GF-D8 (cell line): ENCODE measurements around the gene CILP2.

Experiments
- DNase-seq: peaks from one replicate; lab custom pipeline; 2025; lab: John Stamatoyannopoulos, UW

Gene CILP2

GRCh38 chr19:19528721-19529490 is 9.2 kb upstream of the CILP2 start, which contains the start of gene YJEFN3:
Gene YJEFN3, plus strand, starts transcription at chr19:19528911. Its CDS starts 22 bp downstream, at chr19:19528933.
- no peak for DNase-seq

GRCh38 chr19:19529783-19530422 is 8.2 kb upstream of the CILP2 start:
- no peak for DNase-seq

- no peak for DNase-seq
Observed at GRCh38 chr19:19530423-19530804, 7.7 kb upstream of the CILP2 start.

- no peak for DNase-seq
Observed at GRCh38 chr19:19530889-19531288, 7.2 kb upstream of the CILP2 start.

GRCh38 chr19:19531951-19532805 is 5.9 kb upstream of the CILP2 start:
- peak; percentile 4 for DNase-seq

GRCh38 chr19:19532806-19533701 is 5.0 kb upstream of the CILP2 start:
- no peak for DNase-seq

GRCh38 chr19:19533841-19534240 is 4.2 kb upstream of the CILP2 start:
- DNase-seq: no peak

GRCh38 chr19:19534556-19535265 is 3.4 kb upstream of the CILP2 start:
- DNase-seq: no peak

DNA sequence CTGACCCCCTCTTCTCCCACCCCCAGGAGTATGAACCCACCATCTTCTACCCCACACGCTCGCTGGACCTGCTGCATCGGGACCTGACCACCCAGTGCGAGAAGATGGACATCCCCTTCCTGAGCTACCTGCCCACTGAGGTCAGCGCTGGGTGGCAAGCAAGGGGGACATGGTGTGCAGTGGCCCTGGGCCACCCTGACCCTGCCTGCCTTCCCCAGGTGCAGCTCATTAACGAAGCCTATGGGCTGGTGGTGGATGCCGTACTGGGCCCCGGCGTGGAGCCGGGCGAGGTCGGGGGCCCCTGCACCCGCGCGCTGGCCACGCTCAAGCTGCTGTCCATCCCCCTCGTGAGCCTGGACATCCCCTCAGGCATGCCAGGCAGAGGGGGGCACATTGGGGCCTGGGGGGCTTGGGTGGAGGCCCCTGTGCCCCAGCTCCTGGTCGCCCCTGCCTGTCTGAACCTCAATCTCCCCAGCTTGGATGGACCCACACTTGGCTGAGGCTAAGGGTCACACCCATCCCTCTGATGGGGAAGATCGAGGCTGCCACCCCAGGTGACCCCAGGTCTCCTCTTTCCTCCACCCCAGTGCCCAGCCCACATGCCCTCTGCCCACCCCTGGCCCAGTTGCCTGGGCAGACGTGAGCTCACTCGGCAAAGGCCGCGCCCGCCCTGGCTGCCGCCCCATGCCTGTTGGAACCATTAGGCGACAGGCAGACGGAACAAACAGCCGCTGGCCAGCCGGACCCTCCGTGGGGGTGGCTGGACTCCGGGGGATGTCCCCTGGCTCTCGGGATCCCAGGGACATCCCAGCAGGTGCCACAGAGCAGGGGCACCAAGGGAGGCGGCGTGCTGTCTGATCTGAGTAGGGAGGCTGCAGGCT is 2.5 kb upstream of the CILP2 start:
- no peak for DNase-seq

DNA sequence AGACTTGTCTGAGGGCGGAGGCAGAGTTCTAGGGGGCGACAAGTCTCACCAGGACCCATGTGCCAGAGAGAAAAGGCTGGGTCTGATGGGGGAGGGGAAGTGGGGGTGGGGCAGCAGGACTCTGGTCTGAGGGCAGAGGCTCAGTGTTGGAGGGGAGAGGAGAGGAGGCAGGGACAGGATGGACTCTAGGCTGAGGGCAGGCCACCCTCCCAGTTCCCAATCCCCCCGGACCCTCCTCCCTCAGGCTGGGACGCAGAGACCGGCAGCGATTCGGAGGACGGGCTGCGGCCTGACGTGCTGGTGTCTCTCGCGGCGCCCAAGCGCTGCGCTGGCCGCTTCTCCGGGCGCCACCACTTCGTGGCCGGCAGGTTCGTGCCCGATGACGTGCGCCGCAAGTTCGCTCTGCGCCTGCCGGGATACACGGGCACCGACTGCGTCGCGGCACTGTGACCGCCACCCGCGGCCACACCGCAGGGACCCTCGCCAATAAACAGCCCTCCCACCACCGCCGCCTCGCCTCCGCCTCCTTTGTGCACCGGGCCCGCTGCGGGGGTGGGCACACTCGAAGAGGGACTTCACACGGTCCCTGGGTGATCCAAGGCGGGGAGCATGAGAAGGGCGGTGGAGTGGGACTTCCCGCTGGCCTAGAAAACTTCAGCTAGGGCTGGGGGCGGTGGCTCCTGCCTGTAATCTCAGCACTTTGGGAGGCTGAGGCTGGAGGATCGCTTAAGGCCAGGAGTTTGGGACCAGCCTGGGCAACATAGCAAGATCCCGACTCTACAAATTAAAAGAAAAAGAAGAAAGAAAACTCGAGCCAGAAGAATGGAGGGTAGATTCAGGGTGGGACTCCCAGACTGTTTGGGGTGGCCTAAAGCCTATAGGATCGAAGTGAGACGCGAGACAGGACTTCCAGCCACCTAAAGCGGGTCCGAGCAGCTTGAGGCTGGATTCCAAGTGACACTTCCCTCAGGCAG is 703 bp upstream of the CILP2 start:
- no peak for DNase-seq

GRCh38 chr19:19538785-19539166 is 711 bp downstream of the CILP2 start:
- no peak for DNase-seq

DNA sequence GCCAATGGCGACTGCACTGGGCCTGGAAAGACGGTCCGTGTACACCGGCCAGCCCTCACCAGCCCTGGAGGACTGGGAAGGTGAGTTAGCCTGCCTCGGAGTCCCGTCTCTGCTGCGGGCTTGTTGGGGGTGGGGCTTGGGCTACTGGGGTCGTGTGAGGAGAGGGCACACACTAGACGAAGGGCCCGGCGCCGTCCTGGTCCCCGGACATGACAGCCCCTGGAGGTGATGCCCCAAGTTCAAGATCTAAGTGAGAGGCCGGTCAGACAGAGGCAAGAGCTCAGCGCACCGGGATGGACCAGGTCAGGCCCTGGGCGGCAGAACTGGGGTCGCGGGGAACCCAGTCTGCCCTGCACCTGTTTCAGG is 1.6 kb downstream of the CILP2 start:
- DNase-seq: no peak

- no peak for DNase-seq
Observed at GRCh38 chr19:19540064-19540714, 2.1 kb downstream of the CILP2 start.

GRCh38 chr19:19540715-19541515 is 2.9 kb downstream of the CILP2 start:
- DNase-seq: no peak

DNA sequence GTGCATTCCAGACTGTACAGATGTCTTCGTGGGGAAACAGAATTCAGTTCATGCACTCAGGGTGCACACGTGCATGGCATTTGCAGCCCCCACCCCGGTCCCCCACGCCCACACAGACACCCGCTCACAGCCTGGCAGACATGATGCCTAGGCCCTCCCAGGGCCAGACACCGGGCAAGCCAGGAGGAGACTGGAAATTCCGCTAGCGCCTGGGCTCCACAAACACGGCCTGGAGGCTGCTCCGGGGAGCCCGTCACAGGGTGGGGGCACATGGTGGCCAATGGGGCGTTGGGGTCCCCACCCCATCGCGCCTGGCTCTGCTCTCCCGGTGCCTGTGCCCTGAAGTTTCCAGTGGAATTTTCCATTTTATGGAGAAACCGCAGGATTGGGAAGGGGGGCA is 3.6 kb downstream of the CILP2 start:
- no peak for DNase-seq

- no peak for DNase-seq
Observed at GRCh38 chr19:19542507-19542906, 4.4 kb downstream of the CILP2 start.

DNA sequence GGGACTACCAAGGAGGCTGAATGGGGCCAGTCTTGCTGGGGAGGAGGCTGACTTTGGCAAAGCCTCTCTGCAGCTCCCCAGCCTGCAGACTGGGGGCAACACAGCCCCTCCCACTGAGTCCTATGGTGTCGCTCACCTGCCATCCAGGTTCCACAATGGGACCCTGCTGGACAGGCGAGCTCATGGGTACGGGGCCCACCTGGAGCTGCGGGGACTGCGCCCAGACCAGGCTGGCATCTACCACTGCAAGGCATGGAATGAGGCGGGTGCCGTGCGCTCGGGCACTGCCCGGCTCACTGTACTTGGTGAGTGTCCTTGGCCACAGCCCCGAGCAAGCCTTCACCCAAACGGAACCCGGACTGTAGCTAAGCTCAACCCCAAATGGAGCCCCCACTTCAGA is 5.0 kb downstream of the CILP2 start:
- no peak for DNase-seq

GRCh38 chr19:19543640-19544039 is 5.6 kb downstream of the CILP2 start:
- no peak for DNase-seq
